Measurements from ENCODE around the gene PATZ1. TPM values are rescaled to one million over a fixed set of nuclear protein-coding genes. Genes with fewer than 3 reads are reported as not detected.
A peak's percentile ranks its signal among the peaks of the same experiment; 100 is the strongest.

The PATZ1 gene
- total and polyA plus RNA-seq, 2 experiments from 2014 or later: 1.3 to 9.6 TPM

- Histone ChIP-seq H3K9me3 (ENCODE audit: low read depth) (no peaks in the 10 kb centered on the region), H3K9me2 (ENCODE audit: insufficient read depth) (no peaks in the 10 kb centered on the region), H3F3A (ENCODE audit: insufficient read depth) (peaks cover 5% of the 10 kb centered on the region; the same call in 1 of the 2 replicates), H3K4me2 (ENCODE audit: unreplicated experiment) (peak overlapping the region; percentile 77), H3K9ac (no peak overlapping the region), H3K27ac (no peak overlapping the region), H3K36me3 (ENCODE audit: low read depth) (no peaks in the 10 kb centered on the region), H3K4me1 (ENCODE audit: insufficient read depth) (peaks cover 9% of the 10 kb centered on the region; the same call in 1 of the 2 replicates), H3K4me3 (peak overlapping the region; percentile 78), H3K79me2 (ENCODE audit: insufficient read depth) (no peaks in the 10 kb centered on the region), H3K27me3 (replicated peaks; ENCODE audit: insufficient read depth) (no peaks in the 10 kb centered on the region), H4K20me1 (ENCODE audit: insufficient read depth) (no peaks in the 10 kb centered on the region), H2AFZ (no peak overlapping the region)
- 62 to 67% methylated on average over 27 to 35 of the region's 35 CpGs for WGBS, 2 experiments (ENCODE audit: low coverage in 1 of 2, low lambda C conversion rate in 2 of 2, missing lambda C conversion rate in 2 of 2)
- DNase-seq: peak; percentile 50
- in situ Hi-C loops (cut with MboI): no loop called here
- TF ChIP-seq EZH2phosphoT487 (IDR thresholded peaks at IDR 0.05; ENCODE audit: insufficient read depth, low read depth) (no peak), EZH2 (IDR thresholded peaks at IDR 0.05; ENCODE audit: insufficient read depth, poor library complexity, severe bottlenecking) (no peak)
Observed at GRCh38 chr22:31344578-31345330, 1.4 kb downstream of the PATZ1 start.

DNA sequence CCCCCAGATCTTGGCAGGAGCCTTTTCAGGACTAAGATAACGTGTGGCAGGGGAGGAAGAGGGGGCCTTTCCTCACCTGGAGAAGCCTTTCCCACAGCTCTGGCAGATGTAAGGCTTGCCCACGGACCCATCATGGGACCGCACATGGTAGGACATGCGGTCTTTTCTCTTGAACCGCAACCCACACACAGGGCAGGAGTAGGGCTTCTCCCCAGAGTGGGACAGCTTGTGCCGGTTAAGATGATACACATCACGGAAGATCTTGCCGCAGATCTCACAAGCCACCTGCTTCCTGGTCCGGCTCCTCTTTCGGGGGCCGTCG, 1.9 kb downstream of the PATZ1 start:
- peaks cover 5% of the 10 kb centered on the region; the same call in 1 of the 2 replicates for H3F3A ChIP-seq (ENCODE audit: insufficient read depth)
- H3K27ac ChIP-seq: no peak overlapping the region
- no peaks in the 10 kb centered on the region for H3K27me3 ChIP-seq (replicated peaks; ENCODE audit: insufficient read depth)
- H3K79me2 ChIP-seq (ENCODE audit: insufficient read depth): no peaks in the 10 kb centered on the region
- no peak overlapping the region for H3K9ac ChIP-seq
- H3K36me3 ChIP-seq (ENCODE audit: low read depth): no peaks in the 10 kb centered on the region
- no peaks in the 10 kb centered on the region for H4K20me1 ChIP-seq (ENCODE audit: insufficient read depth)
- no peak for TF ChIP-seq EZH2 (IDR thresholded peaks at IDR 0.05; ENCODE audit: insufficient read depth, poor library complexity, severe bottlenecking)
- no peak for TF ChIP-seq EZH2phosphoT487 (IDR thresholded peaks at IDR 0.05; ENCODE audit: insufficient read depth, low read depth)
- no peak overlapping the region for H3K4me2 ChIP-seq (ENCODE audit: unreplicated experiment)
- no peak for DNase-seq
- 93 to 95% methylated on average over 12 of the region's 12 CpGs for WGBS, 2 experiments (ENCODE audit: low coverage in 1 of 2, low lambda C conversion rate in 2 of 2, missing lambda C conversion rate in 2 of 2)
- no peaks in the 10 kb centered on the region for H3K9me3 ChIP-seq (ENCODE audit: low read depth)
- in situ Hi-C loops (cut with MboI): no loop called here
- no peaks in the 10 kb centered on the region for H3K9me2 ChIP-seq (ENCODE audit: insufficient read depth)
- no peak overlapping the region for H3K4me3 ChIP-seq
- H2AFZ ChIP-seq: no peak overlapping the region
- peaks cover 9% of the 10 kb centered on the region; the same call in 1 of the 2 replicates for H3K4me1 ChIP-seq (ENCODE audit: insufficient read depth)

DNA sequence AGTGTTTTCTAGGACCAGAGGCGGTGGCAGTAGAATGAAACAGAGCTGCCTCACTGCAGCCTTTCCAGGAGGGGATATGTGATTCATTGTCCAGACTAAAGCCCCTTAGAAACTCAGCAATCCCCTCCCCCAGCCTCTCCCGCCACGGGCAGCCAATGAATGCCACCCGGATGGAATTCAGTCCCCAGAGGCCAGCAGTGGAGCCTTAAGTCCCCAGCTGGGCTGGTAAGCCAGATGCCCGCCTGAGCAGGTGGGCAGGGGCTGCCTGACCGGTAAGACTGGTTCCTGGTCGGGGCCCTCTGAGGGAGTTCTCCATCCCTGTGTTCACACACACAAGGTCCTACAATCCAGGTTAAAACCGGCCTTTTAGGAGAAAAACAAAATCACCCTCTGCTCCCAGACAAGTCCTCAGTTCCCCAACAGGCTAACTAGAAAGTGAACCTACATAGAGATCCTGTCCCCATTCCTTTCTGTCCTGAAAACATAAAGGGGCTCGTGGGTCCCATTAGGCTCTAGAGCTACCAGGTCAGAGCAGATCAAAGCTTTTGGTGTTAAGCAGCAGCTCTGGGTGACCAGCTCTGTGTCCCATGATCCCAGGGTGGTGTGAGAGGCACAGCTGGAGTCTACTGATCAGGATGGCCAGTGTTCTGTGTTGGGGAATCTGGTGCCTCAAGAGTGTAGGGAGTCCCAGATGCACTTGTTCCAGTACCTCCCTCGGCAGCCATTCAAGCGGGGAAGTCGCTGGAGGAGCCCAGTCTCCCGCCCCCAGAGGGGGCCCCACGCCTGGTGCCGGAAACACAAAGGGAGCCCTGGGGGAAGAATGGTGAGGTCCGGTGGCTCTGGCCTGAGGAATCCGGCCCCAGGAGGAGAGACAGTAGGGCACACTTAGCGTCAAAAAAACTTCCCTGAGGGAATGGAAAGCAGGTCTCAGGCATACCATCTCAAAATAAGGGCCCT, 2.6 kb downstream of the PATZ1 start:
- in situ Hi-C loops (cut with MboI): no loop called here
- Histone ChIP-seq H3K79me2 (ENCODE audit: insufficient read depth) (no peaks in the 10 kb centered on the region), H3K27ac (no peak overlapping the region), H4K20me1 (ENCODE audit: insufficient read depth) (no peaks in the 10 kb centered on the region), H3K4me3 (peak overlapping the region; percentile 12; the same call in 1 of the 2 replicates), H3F3A (ENCODE audit: insufficient read depth) (peaks cover 5% of the 10 kb centered on the region; the same call in 1 of the 2 replicates), H3K4me2 (ENCODE audit: unreplicated experiment) (no peak overlapping the region), H3K27me3 (replicated peaks; ENCODE audit: insufficient read depth) (no peaks in the 10 kb centered on the region), H3K9ac (no peak overlapping the region), H3K9me3 (ENCODE audit: low read depth) (no peaks in the 10 kb centered on the region), H2AFZ (no peak overlapping the region), H3K9me2 (ENCODE audit: insufficient read depth) (no peaks in the 10 kb centered on the region), H3K36me3 (ENCODE audit: low read depth) (no peaks in the 10 kb centered on the region), H3K4me1 (ENCODE audit: insufficient read depth) (peaks cover 9% of the 10 kb centered on the region; the same call in 1 of the 2 replicates)
- 58 to 60% methylated on average over 18 of the region's 18 CpGs for WGBS, 2 experiments (ENCODE audit: low coverage in 1 of 2, low lambda C conversion rate in 2 of 2, missing lambda C conversion rate in 2 of 2)
- no peak for TF ChIP-seq EZH2 (IDR thresholded peaks at IDR 0.05; ENCODE audit: insufficient read depth, poor library complexity, severe bottlenecking)
- no peak for TF ChIP-seq EZH2phosphoT487 (IDR thresholded peaks at IDR 0.05; ENCODE audit: insufficient read depth, low read depth)
- no peak for DNase-seq

- no peaks in the 10 kb centered on the region for H4K20me1 ChIP-seq (ENCODE audit: insufficient read depth)
- WGBS, 2 experiments (ENCODE audit: low coverage in 1 of 2, low lambda C conversion rate in 2 of 2, missing lambda C conversion rate in 2 of 2): 74 to 85% methylated on average over 11 to 16 of the region's 16 CpGs
- in situ Hi-C loops (cut with MboI): no loop called here
- no peak for DNase-seq
- no peaks in the 10 kb centered on the region for H3K79me2 ChIP-seq (ENCODE audit: insufficient read depth)
- no peak overlapping the region for H3K9ac ChIP-seq
- no peaks in the 10 kb centered on the region for H3K36me3 ChIP-seq (ENCODE audit: low read depth)
- peaks cover 4% of the 10 kb centered on the region; the same call in 1 of the 2 replicates for H3F3A ChIP-seq (ENCODE audit: insufficient read depth)
- no peak overlapping the region for H3K4me2 ChIP-seq (ENCODE audit: unreplicated experiment)
- TF ChIP-seq EZH2 (IDR thresholded peaks at IDR 0.05; ENCODE audit: insufficient read depth, poor library complexity, severe bottlenecking): no peak
- no peak for TF ChIP-seq EZH2phosphoT487 (IDR thresholded peaks at IDR 0.05; ENCODE audit: insufficient read depth, low read depth)
- H3K4me3 ChIP-seq: no peak overlapping the region
- no peak overlapping the region for H2AFZ ChIP-seq
- H3K27ac ChIP-seq: no peak overlapping the region
- H3K27me3 ChIP-seq (replicated peaks; ENCODE audit: insufficient read depth): no peaks in the 10 kb centered on the region
- no peaks in the 10 kb centered on the region for H3K9me2 ChIP-seq (ENCODE audit: insufficient read depth)
- no peaks in the 10 kb centered on the region for H3K9me3 ChIP-seq (ENCODE audit: low read depth)
- peaks cover 5% of the 10 kb centered on the region; the same call in 1 of the 2 replicates for H3K4me1 ChIP-seq (ENCODE audit: insufficient read depth)
Observed at GRCh38 chr22:31342389-31343140, 3.6 kb downstream of the PATZ1 start.
